AG04449 (cell line): Measurements from ENCODE around the gene ITPK1.
"Not testable (repeated sequence)": the region's sequence is repeated elsewhere in the genome, so short reads cannot be mapped to it uniquely, and the experiment has no call there.

ENCODE experiments used
- CTCF ChIA-PET: fragments of 350-600 bp; formaldehyde crosslinking; extraction: SDS; loops from one replicate; lab custom pipeline; 2021; ENCODE audit warnings: antibody characterized with exemption; lab: Yijun Ruan, JAX
- POLR2A ChIA-PET: fragments of 400-600, 350-600 bp; formaldehyde crosslinking; extraction: SDS; loops from one replicate; lab custom pipeline; 2020; ENCODE audit warnings: antibody characterized with exemption, inconsistent platforms; lab: Yijun Ruan, JAX
- DNase-seq: peaks from one replicate; pipeline ENCODE4 v3.0.0-alpha.2; 2010; ENCODE audit warnings: low read depth, low spot score
- H3K4me3 ChIP-seq: 2 replicates; pipeline ENCODE4 v1.5.1; 2011; ENCODE audit warnings: low read depth, mild to moderate bottlenecking, control low read depth, low read length
- TF ChIP-seq, protein P1 (sequence below): IDR thresholded peaks from one replicate; pipeline ENCODE4 v1.5.1; 2011; ENCODE audit warnings: mild to moderate bottlenecking, moderate library complexity, low read length, control low read depth, inconsistent platforms; ENCODE audit not compliant: insufficient read depth; ENCODE audit errors: missing control alignments

ITPK1 gene

DNA sequence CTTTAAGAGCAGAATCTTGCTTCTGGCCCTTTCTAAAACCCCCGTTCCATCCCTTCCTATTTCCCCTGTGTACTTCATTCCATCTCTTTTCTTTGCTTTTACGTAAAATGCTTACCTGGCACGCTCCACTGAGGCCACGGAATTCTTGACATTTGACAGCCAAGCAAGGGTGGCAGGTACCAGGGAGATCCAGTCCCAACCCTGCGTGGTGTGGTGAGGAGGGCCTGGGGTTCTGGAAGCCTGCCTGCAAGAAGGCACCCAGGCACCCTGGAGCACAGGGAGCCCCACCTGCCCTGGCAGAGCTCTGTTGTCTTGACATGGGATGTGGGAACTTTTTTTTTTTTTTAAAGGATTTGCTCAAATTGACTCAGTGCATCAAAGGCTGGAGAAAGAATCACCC, 48.6 kb downstream of the ITPK1 start:
- no peak for DNase-seq
- CTCF ChIA-PET: interaction anchor here (1.3 kb wide), 2 partner anchors 12 to 46 kb away, joined by 3 read pairs; no protein-coding TSS in a partner anchor
- TF ChIP-seq, protein P1, sequence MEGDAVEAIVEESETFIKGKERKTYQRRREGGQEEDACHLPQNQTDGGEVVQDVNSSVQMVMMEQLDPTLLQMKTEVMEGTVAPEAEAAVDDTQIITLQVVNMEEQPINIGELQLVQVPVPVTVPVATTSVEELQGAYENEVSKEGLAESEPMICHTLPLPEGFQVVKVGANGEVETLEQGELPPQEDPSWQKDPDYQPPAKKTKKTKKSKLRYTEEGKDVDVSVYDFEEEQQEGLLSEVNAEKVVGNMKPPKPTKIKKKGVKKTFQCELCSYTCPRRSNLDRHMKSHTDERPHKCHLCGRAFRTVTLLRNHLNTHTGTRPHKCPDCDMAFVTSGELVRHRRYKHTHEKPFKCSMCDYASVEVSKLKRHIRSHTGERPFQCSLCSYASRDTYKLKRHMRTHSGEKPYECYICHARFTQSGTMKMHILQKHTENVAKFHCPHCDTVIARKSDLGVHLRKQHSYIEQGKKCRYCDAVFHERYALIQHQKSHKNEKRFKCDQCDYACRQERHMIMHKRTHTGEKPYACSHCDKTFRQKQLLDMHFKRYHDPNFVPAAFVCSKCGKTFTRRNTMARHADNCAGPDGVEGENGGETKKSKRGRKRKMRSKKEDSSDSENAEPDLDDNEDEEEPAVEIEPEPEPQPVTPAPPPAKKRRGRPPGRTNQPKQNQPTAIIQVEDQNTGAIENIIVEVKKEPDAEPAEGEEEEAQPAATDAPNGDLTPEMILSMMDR: no peak
- POLR2A ChIA-PET: no interaction called here
- no peak overlapping the region for H3K4me3 ChIP-seq

- CTCF ChIA-PET: interaction anchor here (0.8 to 3.8 kb wide), 6 partner anchors 17 to 113 kb away, joined by 3 to 14 read pairs (median 3); no protein-coding TSS in a partner anchor
- POLR2A ChIA-PET: no interaction called here
These were observed 50.4 kb downstream of the ITPK1 start for GRCh38 chr14:93065272-93065730.

GRCh38 chr14:93064411-93065271, 51.1 kb downstream of the ITPK1 start:
- ChIA-PET CTCF (interaction anchor here (0.8 to 3.8 kb wide), 6 partner anchors 17 to 113 kb away, joined by 3 to 14 read pairs (median 3); no protein-coding TSS in a partner anchor), POLR2A (no interaction called here)

More at GRCh38 chr14:93065272-93065730, 50.4 kb downstream of the ITPK1 start:
- TF ChIP-seq, protein P1: no peak
- no peak for DNase-seq
- H3K4me3 ChIP-seq: no peak overlapping the region

GRCh38 chr14:93063393-93063792, 52.3 kb downstream of the ITPK1 start:
- no peak overlapping the region for H3K4me3 ChIP-seq
- TF ChIP-seq, protein P1: no peak
- ChIA-PET CTCF (interaction anchor here (1.1 to 3.8 kb wide), 2 partner anchors 41 to 50 kb away, joined by 3 to 14 read pairs; no protein-coding TSS in a partner anchor), POLR2A (no interaction called here)
- DNase-seq: no peak

More at GRCh38 chr14:93064411-93065271, 51.1 kb downstream of the ITPK1 start:
- DNase-seq: no peak
- H3K4me3 ChIP-seq: no peak overlapping the region
- TF ChIP-seq, protein P1: no peak

DNA sequence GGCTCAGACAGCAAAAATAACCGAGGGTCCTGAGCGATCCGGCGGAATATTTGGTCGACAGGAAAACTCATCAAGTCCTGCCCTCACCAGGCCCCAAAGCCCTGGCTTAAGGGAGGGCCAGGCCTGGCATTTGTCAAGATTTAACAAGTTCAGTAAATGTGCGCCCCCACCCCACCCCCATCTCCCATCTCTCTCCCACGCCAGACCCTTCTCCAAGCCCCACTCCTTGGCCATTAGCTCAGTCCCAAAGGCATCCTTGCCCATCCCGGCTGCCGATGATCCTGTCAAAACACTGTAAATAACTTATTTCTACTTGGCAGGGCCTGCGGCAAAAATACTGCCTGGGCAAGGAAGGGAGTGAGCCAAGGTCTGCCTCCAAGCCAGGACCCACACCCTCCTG, 52.8 kb downstream of the ITPK1 start:
- no peak for DNase-seq
- CTCF ChIA-PET: interaction anchor here (1.1 to 3.8 kb wide), 2 partner anchors 42 to 50 kb away, joined by 3 to 14 read pairs; no protein-coding TSS in a partner anchor
- H3K4me3 ChIP-seq: no peak overlapping the region
- TF ChIP-seq, protein P1: no peak
- POLR2A ChIA-PET: no interaction called here

DNA sequence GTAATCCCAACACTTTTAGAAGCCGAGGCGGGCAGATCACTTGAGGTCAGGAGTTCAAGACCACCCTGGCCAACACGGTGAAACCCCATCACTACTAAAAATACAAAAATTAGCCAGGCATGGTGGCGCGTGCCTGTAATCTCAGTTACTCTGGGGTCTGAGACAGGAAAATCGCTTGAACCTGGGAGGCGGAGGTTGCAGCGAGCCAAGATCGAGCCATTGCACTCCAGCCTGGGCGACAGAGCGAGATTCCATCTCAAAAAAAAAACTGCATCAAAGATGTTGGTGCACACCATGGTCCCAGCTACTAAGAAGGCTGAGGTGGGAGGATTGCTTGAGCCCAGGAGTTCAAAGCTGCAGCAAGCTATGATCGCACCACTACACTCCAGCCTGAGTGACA, 53.7 kb downstream of the ITPK1 start:
- POLR2A ChIA-PET, DNase-seq, H3K4me3 ChIP-seq: not testable (repeated sequence)
- CTCF ChIA-PET: interaction anchor here (3.8 kb wide), 1 partner anchor 51 kb away, joined by 14 read pairs; no protein-coding TSS in a partner anchor
